DMS153 (cell line): ENCODE data around the gene RASA3.

Experiments used
- DNase-seq: peaks from one replicate; lab custom pipeline; 2025; lab: John Stamatoyannopoulos, UW

RASA3 gene

GRCh38 chr13:113950451-113951245 is 181.8 kb downstream of the RASA3 start:
- no peak for DNase-seq

DNA sequence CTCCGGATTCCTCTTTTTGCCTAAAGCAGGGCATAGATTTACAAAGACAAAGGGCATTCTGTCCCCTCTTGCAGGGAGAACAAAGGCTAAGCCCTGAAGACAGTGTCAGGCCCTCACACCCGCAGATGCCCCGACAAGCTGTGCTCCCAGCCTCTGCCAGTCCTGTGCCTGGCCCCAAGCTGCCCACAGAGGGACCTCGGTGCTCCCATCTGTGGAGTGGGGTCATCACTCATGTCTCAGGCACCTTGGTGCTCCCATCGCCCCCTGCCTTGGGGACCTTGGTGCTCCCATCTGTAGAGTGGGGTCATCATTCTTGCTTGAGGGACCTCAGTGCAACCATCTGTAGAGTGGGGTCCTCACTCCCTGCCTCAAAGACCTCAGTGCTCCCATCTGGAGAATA is 182.9 kb downstream of the RASA3 start:
- no peak for DNase-seq

- DNase-seq, result no peak
Observed at GRCh38 chr13:113948034-113948742, 184.2 kb downstream of the RASA3 start.

DNA sequence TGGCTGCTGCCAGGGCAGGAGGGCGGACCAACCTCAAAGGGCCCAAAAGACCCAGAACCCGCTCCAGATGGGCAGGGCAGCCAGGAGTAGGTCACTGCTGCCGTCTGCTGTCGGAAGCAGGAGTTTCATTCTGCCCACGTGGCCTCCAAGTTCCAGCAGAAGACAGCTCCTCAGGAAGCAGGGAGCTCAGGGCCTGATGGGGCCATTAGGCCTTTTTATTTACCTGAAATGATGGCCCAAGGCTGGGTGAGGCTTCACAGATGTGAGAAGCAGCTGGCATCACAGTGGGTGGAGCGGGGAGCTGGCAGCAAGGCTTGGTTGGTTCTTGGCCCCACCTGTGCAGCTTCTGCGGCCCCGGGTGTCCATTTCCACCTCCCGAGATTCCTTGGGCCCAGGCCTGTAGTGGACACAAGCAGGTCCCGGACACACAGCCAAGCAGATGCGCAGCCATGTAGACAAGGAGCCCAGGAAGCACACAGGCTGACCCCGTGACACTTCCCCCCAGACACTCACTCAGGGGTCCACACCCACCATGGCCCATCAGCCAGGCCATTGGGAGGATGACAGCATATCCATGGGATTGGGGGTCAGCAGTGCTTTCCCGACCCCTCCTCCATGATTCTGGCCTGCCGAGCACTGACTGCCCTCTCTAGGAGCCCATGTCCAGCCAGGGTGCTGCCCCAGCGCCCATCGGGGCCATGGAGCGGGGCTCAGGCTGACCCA is 185.0 kb downstream of the RASA3 start:
- no peak for DNase-seq

- DNase-seq, result no peak
Observed at GRCh38 chr13:113946409-113947181, 185.8 kb downstream of the RASA3 start.

DNA sequence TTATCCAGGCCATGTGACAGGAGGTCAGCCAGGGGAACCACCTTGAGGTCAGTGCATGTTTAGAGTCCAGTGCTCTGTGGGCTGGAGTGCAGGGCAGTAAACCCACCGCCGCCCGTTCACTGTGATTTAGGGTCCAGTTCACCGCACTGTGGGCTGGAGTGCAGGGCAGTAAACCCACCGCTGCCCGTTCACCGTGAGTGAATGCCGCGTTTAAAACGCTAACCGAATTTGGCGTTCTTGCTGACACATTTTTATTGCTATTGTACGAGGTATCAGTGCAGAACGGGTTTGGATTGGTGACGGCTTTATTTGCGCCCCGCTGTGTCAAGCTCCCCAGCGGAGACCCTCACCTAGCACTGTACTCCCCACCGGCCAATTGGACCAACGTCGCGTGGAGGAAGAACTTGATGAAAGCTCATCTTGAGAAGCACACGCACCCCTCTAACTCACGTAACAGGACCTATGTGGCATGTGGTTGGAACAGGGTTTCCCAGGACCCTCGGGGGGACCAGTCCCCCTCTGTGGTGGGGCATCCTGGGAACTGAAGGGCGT is 186.5 kb downstream of the RASA3 start:
- DNase-seq, result no peak

- DNase-seq, result no peak
Observed at GRCh38 chr13:113943821-113944565, 188.4 kb downstream of the RASA3 start.

DNA sequence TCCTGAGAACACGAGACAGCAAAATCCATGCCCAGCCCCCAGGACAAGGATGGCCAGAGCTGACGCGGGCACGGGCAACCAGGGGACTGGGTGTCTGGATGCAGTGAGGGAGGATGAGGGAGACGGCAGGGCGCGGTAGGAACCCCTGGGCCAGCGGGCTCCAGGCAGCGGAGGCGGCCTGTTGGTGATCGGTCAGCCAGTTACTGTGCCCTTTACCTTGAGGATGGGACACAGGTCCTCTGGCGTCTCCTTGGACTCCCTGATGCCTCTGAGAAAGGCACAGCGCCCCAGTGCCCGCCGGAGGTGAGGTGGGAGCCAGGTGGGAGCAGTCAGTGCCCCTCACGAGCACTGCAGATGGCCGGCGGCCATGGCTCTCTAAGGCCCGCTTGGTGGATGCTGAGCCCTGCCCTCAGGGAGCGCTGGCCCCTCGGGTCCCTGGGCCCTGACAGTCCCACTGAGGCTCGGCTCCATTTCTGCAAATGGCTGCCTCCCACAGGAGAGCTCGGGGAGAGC is 189.8 kb downstream of the RASA3 start:
- no peak for DNase-seq

DNA sequence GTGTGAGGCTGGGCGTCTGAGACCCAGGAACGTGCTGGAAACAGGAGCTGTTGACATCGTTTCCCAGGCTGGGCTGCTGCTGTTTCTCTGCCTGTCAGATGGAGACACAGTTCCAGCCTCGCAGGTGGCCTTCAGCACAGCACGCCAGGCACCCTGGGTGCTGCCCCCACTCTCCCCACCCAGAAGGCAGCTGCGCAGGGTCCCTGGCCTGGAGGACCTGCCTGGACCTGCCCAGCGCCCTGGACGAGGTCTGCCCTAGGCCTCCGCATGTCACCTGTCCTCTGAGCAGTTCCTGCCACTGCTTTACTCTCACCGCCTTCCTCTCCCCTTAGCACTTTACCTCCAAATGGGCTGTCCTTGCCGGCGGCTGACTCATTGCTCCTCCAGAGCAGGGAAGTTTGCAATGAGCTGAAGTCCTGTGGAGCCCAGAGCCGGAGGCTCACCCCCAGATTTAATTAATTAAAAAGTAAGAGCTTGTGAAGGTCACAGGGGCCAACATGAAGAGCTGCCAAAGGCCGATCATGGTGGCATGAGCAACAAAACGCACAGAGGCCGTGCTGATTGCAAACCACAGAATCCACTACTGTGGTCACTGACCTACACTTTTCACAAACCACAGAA is 190.7 kb downstream of the RASA3 start:
- peak; percentile 82 for DNase-seq

- DNase-seq, result no peak
Observed at GRCh38 chr13:113939944-113940297, 192.5 kb downstream of the RASA3 start.

DNA sequence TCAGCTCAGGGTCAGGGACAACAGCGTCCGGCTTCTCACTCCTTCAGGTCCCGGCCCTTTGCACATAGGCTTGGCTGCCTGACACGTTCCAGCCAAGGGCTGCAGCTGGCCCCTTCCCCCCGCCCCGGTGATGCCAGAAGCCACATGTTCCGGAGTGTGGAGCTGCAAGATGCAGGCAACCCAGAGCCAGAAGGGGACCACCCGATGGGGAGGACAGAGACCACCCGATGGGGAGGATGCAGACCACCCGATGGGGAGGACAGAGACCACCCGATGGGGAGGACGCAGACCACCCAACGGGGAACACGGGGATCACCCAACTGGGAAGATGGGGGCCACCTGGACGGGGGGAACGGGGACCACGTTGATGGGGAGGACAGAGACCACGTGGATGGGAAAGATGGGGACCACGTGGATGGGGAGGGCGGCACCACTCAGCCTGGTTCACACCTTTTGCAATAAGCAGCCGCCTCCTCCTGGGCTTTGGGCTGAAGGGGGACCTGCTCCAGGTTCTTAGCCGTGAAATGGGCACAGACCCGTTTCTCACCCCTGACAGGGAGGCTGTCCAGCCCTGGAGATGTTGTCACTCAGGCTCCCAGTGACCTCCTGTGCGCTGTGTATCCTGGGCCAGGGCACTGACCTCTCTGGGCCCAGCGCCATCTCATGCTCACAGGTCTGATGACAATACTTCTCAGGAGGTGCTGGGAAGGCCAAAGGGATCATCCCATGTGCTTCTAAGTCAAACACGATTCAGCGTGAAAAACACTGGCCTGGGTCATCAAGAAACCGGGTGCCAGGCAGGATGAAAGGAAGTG is 193.1 kb downstream of the RASA3 start:
- no peak for DNase-seq

- peak; percentile 32 for DNase-seq
Observed at GRCh38 chr13:113938716-113939115, 193.7 kb downstream of the RASA3 start.

- no peak for DNase-seq
Observed at GRCh38 chr13:113938246-113938645, 194.2 kb downstream of the RASA3 start.

GRCh38 chr13:113937527-113938180 is 194.8 kb downstream of the RASA3 start:
- no peak for DNase-seq

- DNase-seq, result no peak
Observed at GRCh38 chr13:113937073-113937472, 195.3 kb downstream of the RASA3 start.

DNA sequence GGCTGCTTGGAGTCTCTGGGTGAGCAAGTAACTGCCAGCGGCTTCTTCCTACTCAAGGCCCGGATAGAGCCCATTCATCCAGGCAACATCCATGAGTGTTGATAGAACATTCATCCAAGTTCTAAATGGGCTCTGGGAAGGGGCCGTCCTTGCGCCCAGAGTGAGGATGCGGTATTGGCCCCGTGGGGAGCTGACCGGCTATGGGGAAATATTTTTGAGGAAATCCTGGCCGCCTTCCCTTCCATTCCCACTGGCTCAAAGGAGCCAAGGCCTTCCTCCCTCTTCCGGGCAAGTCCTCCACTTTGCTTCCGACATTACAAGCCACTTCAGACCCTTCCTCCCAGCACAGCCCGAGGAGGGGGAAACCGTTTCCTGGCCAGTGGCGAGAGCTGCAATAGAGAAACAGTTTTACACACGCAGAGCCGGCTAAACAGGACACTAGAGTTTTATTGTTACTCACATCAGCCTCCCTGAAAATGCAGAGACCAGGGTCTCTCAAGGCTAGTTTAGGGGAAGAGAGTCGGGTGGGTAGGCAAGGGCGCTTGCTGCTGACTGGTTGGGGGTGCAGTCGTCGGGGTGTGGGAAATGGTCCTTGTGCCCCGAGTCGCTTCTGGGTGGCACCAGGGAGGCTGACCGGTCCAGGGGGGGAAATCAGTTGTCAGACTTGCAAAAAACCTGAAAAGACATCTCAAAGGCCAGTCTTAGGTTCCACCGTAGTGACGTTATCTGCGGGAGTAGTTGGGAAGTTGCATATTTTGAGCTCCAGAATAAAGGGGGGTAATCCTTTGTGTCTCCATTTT is 196.1 kb downstream of the RASA3 start:
- no peak for DNase-seq

- DNase-seq, result peak; percentile 20
Observed at GRCh38 chr13:113935001-113935844, 197.2 kb downstream of the RASA3 start.
